Activated T-helper 9 cell treated with anti-CD3 and anti-CD28 coated beads, Interleukin-2, amount 50 U/mL, for 16 hours (primary cell): Measurements from ENCODE around the gene FNIP2.
"Not testable (repeated sequence)": the region's sequence is repeated elsewhere in the genome, so short reads cannot be mapped to it uniquely, and the experiment has no call there.

Experiments
- DNase-seq: peaks from one replicate; pipeline ENCODE4 v3.0.0-alpha.2; 2020; ENCODE audit warnings: low read depth

The FNIP2 gene

DNA sequence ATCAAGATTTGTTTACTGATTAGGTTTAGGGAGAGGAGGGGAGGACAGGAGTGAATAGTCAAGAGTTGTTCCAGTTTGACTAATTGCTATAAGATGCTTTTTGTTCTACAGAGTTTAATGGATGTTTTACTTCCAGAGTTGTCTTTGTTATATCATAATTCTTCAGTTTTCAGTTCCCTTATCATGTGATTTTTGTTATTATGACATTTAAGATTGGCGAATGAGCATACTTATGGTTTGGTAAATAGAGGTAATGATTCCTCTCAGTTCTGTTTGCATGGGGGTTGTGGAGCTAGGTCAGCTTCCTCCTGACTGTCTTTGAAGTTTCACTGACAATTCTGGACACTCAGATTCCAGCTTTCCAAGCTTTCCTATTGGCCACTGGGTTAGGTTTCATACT is 24.6 kb downstream of the FNIP2 start:
- not testable (repeated sequence) for DNase-seq

DNA sequence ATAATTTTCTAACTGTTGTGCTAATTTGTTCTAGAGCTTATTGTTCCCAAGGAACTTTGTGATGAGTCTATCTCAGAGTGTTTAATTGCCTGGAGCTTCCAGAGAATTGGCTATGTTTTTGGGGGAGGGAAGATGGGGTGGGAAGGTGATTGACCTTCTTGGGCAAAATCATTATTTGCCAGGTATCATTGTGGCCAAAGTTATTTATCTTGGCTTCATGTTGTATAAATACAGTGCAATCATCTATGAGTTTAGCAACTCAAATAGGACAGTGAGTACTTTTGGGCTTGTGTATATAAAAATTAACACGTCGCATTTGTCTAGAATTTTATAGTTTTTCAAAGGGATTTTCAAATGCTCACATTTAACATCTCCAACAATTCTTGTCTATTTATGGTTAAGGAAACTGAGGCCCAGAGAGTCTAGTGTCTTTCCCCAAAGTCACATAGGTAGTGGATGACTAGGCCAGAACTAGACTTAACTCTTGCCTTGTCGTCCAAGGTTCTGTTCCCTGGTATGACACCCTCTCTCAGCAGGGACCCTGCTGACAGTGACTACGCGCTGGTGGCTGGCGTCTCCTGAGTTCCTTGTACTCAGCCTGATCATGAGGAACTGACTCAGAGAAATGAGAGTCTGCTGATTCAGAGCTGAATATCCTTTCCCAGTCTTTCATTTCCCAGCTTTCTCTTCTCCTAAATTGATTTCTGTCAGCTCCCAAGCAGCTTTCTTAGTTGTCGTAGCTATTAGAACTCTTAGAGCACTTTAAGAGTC is 27.7 kb downstream of the FNIP2 start:
- DNase-seq: no peak

DNA sequence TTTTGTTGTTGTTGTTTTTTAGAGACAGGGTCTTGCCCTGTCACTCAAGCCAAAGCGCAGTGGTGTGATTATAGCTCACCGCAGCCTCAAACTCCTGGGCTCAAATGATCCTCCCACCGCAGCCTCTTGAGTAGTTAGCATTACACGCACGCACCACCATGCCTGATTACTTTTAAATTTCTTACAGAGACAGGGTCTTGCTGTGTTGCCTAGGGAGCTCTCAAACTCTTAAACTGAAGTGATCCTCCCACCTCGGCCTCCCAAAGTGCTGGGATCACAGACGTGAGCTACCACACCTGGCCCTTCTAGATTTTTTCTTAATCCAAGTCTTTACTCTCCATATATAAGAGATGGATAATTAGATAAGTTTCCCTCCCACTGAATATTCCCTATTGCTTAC is 29.2 kb downstream of the FNIP2 start:
- no peak for DNase-seq

GRCh38 chr4:158799013-158799770 is 30.4 kb downstream of the FNIP2 start:
- DNase-seq: no peak

DNA sequence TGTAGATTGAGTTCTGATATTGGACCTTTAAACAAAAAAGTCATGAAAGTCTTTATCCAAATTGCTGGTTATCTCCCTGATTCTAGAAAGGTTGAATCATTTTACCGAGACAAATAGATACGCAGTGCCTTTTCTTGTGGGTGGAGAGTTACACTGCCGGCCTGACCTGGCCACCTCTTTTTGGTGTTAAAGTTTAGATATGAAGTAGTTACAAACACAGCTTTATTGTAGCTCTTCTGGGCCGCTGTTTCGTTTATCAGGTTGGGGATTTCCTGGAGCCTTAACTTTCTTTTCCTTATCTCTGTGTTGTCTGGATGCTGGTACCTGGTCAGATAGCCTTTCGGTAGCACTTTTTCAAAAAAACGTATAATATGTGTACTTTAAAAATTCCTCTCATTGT is 31.0 kb downstream of the FNIP2 start:
- no peak for DNase-seq

- no peak for DNase-seq
These were observed 32.2 kb downstream of the FNIP2 start for GRCh38 chr4:158801066-158801465.

DNA sequence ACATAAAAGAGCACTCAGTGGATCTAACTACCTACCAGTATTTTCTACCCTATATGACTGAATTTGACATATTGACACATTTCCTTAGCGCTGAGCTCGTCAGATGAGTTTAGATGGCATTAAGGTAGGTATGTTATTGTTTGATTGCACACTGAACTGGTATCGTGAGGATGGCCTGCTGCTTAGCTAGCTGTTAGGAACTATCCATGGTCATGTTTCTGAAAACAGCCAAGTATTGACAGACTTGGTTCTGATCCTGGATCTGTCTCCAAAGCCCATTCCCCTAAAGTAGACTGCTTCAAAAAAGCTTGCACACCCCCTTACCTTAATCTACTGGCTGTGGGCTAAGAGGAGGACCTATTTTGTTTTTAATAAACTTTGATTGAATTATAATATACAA is 32.9 kb downstream of the FNIP2 start:
- DNase-seq: no peak

DNA sequence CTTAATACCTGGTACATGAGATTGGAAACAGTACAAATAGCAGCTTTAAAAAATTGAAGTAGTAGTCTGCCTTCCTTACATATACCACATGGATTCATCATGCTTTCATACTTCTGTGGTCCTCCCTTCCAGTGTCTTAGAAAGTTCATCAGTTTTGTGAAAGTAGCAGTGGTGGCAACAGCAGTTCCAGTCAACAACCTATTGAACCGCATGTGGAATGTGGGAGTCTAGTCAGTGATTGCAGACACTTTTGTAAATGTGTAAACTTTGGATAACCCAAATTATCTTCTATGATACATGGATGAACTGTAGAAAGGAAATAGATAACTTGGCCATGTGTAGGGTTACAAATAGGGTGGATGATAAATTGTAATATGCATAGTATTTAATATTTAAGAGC is 34.1 kb downstream of the FNIP2 start:
- DNase-seq: no peak

- DNase-seq: no peak
These were observed 37.0 kb downstream of the FNIP2 start for GRCh38 chr4:158805635-158806471.

DNA sequence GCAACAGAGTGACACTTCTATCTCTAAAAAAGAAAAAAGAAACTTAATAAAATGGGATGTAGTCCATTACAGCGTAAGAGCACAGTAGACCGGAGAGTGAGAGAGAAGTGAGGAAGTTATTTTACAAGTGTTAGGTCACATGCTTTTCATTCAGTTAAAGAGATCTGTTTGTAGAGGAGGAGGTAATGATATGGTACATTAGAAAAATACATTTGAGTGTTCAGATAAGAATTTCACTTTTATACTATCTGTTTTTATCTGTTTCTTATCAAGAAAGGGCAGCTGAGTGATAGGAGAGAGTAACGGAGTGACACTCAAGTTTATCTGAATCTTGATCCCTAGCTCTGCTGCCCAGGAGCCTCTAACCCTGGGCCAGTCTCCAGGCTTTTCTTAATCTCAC is 38.9 kb downstream of the FNIP2 start:
- no peak for DNase-seq

GRCh38 chr4:158808399-158808798 is 39.6 kb downstream of the FNIP2 start:
- no peak for DNase-seq

DNA sequence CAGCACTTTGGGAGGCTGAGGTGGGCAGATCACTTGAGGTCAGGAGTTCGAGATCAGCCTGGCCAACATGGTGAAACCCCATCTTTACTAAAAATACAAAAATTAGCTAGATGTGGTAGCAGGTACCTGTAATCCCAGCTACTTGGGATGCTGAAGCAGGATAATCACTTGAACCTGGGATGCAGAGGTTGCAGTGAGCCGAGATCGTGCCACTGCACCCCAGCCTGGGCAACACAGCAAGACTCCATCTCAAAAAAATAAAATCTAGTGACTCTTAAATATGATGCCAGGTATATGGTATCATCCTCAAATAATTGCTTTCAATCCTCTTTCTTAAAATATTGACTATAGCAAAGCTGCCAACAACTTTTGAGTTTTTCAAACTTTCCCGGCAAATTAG is 40.4 kb downstream of the FNIP2 start:
- DNase-seq: not testable (repeated sequence)

- DNase-seq: no peak
These were observed 41.0 kb downstream of the FNIP2 start for GRCh38 chr4:158809611-158810486.

- DNase-seq: no peak
These were observed 41.8 kb downstream of the FNIP2 start for GRCh38 chr4:158810487-158811215.

DNA sequence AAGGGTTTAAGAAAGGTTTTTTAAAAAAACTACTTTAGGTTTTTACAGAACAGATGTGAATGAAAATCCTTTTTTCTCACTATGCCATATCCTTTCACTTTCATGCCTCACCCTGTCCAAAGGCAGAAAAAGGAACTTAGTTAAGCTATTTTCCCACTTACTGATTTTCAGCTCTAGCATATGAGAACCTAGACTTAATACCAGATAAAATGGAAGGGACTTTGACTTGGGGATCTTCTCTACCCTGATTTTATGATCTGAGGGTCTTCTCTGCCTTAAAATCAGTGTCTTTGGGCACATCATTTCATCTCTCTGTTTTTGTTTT is 42.4 kb downstream of the FNIP2 start:
- no peak for DNase-seq

DNA sequence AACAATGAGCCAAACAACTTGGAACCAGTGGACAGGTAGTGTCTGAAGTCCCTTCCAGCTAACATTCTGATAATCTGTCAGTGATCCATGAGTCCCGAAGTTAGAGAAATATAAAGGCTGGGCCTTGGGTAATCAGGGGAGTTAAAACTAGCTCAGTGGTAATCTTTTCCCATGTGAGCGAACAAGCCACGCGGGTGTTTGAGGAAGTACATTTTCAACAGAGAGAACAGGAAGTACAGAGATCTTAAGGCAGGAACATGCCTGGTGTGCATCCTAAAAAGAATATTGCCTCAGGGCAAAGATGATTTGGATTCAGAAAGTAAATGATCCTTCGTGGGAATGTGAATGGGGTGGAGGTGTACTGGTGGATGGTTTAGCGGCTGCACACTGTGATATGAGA is 42.9 kb downstream of the FNIP2 start:
- DNase-seq: no peak

GRCh38 chr4:158812133-158812532 is 43.3 kb downstream of the FNIP2 start:
- DNase-seq: no peak

DNA sequence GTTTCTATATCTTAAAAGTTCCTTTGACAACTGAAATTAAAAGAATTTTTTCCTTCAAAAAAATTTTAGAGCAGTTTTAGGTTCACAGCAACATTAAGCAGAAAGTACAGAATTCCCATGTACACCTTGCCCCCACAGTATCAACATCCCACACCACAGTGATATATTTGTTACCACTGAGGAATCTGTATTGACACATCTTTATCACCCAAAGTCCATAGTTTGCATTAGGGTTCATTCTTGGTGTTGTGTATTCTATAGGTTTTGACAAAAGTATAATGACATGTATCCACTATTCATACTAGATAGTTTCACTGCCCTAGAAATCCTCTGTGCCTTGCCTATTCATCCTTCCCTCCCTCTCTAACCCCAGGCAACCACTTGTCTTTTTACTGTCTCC is 43.7 kb downstream of the FNIP2 start:
- no peak for DNase-seq

DNA sequence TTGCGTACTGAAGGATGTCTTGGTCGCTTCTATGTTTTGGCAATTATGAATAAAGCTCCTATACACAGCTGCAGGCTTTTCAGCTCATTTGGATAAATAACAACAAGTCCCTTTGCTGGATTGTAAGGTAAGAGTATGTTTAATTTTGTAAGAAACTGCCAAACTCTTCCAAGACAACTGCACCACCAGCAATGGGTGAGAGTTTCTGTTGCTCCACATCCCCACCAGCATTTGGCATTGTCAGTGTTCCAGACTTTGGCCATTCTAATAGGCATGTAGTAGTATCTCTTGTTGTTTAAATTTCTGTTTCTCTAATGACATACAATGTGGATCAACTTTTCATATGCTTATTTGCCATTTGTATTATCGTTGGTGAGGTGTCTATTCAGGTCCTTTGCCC is 44.3 kb downstream of the FNIP2 start:
- DNase-seq: no peak

DNA sequence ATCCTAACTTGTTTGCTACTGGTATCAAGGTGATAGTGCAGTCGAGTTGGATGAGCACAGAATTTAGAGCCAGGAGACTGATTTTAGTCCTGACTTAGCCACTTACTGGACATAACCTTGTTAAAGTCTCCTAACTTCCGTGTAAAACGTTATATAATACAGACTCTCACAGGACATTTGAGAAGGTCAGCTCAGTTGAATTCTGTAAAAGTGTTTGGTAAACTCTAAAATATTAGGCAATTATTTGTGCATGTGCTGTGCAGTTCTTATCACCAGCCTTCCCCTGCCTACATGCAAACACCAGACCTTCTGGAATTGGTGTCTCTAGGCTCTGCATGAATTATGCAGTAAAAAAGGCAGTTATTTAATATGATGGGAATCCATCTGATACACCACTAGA is 45.4 kb downstream of the FNIP2 start:
- no peak for DNase-seq

GRCh38 chr4:158814636-158815330 is 46.0 kb downstream of the FNIP2 start:
- DNase-seq: no peak
